Endothelial cell of umbilical vein (primary cell): ENCODE measurements around the gene MYOD1. TPM values are rescaled to one million over a fixed set of nuclear protein-coding genes. Genes with fewer than 3 reads are reported as not detected.

Experiments used
- BruUV-seq: library from RNA; stranded (reverse); fragments of 400-500 nt; replicated peaks from 2 replicates; lab custom pipeline; 2021; lab: Mats Ljungman, UMichigan
- CTCF ChIA-PET: fragments of 300-600, 350-600 bp; sonication (Branson Sonifier 250); formaldehyde crosslinking; loops from one replicate; lab custom pipeline; 2021; ENCODE audit warnings: antibody characterized with exemption, inconsistent platforms; lab: Charles Lee
- POLR2A ChIA-PET: fragments of 300-600, 350-600 bp; sonication (Branson Sonifier 250); formaldehyde crosslinking; loops from one replicate; lab custom pipeline; 2021; ENCODE audit warnings: antibody characterized with exemption, inconsistent platforms; lab: Charles Lee
- DNase-seq: peaks from one replicate; pipeline ENCODE4 v3.0.0-alpha.2; 2011; ENCODE audit warnings: low read depth, low spot score
- FAIRE-seq: peaks from 2 replicates; lab custom pipeline; 2011; peaks lifted over from hg19 to GRCh38; lab: Jason Lieb, UNC
- H2AFZ ChIP-seq: 2 replicates; pipeline ENCODE4 v1.6.0; 2012; ENCODE audit warnings: low read depth, low read length, control low read depth, inconsistent platforms
- H3K27ac ChIP-seq: 2 replicates; pipeline ENCODE4 v1.5.1; 2011; ENCODE audit warnings: low read depth, mild to moderate bottlenecking, control low read depth, low read length, moderate library complexity; ENCODE audit not compliant: insufficient read depth
- H3K27me3 ChIP-seq, 2 experiments: 2 replicates each; pipeline versions ENCODE4 v1.6.0 to v1.6.1; 2011; ENCODE audit warnings: low read length in 2 of 2, mixed read lengths in 1 of 2; ENCODE audit not compliant: control insufficient read depth in 2 of 2, insufficient read depth in 2 of 2
- H3K36me3 ChIP-seq, 2 experiments: 2 replicates in 1 of 2; 3 replicates in 1 of 2; pipeline ENCODE4 v1.5.1; 2011; ENCODE audit warnings: low read length in 2 of 2, mild to moderate bottlenecking in 1 of 2, moderate library complexity in 1 of 2; ENCODE audit not compliant: control insufficient read depth in 2 of 2, insufficient read depth in 2 of 2; ENCODE audit errors: extremely low read depth in 1 of 2
- H3K4me1 ChIP-seq: 3 replicates; pipeline ENCODE4 v1.5.1; 2011; ENCODE audit warnings: mild to moderate bottlenecking, low read length; ENCODE audit not compliant: control insufficient read depth, insufficient read depth; ENCODE audit errors: extremely low read depth
- H3K4me2 ChIP-seq: 2 replicates; pipeline ENCODE4 v1.6.1; 2011; ENCODE audit warnings: low read length, control low read depth, mixed read lengths; ENCODE audit not compliant: insufficient read depth
- H3K4me3 ChIP-seq, 3 experiments: fragments of 200-600 bp in 1 of 3; sonication (generic), shearing (Covaris generic) in 1 of 3; replicated peaks in 1 of 3; 2 replicates each; pipeline ENCODE4 v1.5.1; 2011 to 2016; ENCODE audit warnings: control low read depth in 3 of 3, low read length in 3 of 3, mild to moderate bottlenecking in 2 of 3, inconsistent platforms in 1 of 3, low read depth in 1 of 3, moderate library complexity in 1 of 3; ENCODE audit not compliant: insufficient read depth in 1 of 3
- H3K79me2 ChIP-seq: 2 replicates; pipeline ENCODE4 v1.6.0; 2012; ENCODE audit warnings: low read length, inconsistent platforms; ENCODE audit not compliant: control insufficient read depth, insufficient read depth
- H3K9ac ChIP-seq: replicated peaks from 2 replicates; pipeline ENCODE3; 2011; ENCODE audit warnings: low read length, control low read depth; ENCODE audit not compliant: insufficient read depth; ENCODE audit errors: extremely low read depth
- H3K9me1 ChIP-seq: replicated peaks from 3 replicates; pipeline ENCODE4 v1.6.0; 2011; ENCODE audit warnings: mild to moderate bottlenecking, low read length; ENCODE audit not compliant: control insufficient read depth, insufficient read depth; ENCODE audit errors: extremely low read depth
- H3K9me3 ChIP-seq: replicated peaks from 2 replicates; pipeline ENCODE4 v1.5.1; 2012; ENCODE audit warnings: low read length, inconsistent platforms; ENCODE audit not compliant: control insufficient read depth, insufficient read depth
- H4K20me1 ChIP-seq: replicated peaks from 2 replicates; pipeline ENCODE3; 2011; ENCODE audit warnings: mild to moderate bottlenecking, low read length; ENCODE audit not compliant: control insufficient read depth, insufficient read depth; ENCODE audit errors: extremely low read depth
- EZH2 ChIP-seq: IDR thresholded peaks from 2 replicates; pipeline ENCODE4 v1.6.1; 2012; ENCODE audit warnings: borderline replicate concordance, low read depth, mild to moderate bottlenecking, moderate library complexity, low read length, inconsistent platforms; ENCODE audit not compliant: severe bottlenecking
- FOS ChIP-seq: IDR thresholded peaks from 2 replicates; pipeline ENCODE4 v1.6.1; 2011; ENCODE audit warnings: mild to moderate bottlenecking, low read length, moderate library complexity, borderline replicate concordance; ENCODE audit not compliant: insufficient read depth
- GATA2 ChIP-seq: IDR thresholded peaks from 2 replicates; pipeline ENCODE4 v1.7.0; 2011; ENCODE audit warnings: low read depth, mild to moderate bottlenecking, moderate library complexity, mixed read lengths, low read length; ENCODE audit not compliant: insufficient read length, insufficient read depth
- JUN ChIP-seq: IDR thresholded peaks from 2 replicates; pipeline ENCODE4 v1.6.1; 2011; ENCODE audit warnings: borderline replicate concordance, low read depth; ENCODE audit not compliant: insufficient read length, insufficient read depth
- MYC ChIP-seq: IDR thresholded peaks from one replicate; pipeline ENCODE4 v1.6.1; 2011; ENCODE audit warnings: mild to moderate bottlenecking, low read depth, low read length
- POLR2A ChIP-seq: IDR thresholded peaks from 2 replicates; pipeline ENCODE4 v1.6.1; 2012; ENCODE audit warnings: low read depth, mild to moderate bottlenecking, control low read depth, low read length
- POLR2AphosphoS5 ChIP-seq: IDR thresholded peaks from 2 replicates; pipeline ENCODE4 v1.6.1; 2012; ENCODE audit warnings: low read depth, mild to moderate bottlenecking, control low read depth, low read length, moderate library complexity; ENCODE audit not compliant: insufficient read depth
- dilution Hi-C: fragments of 300-500 bp; cut with MboI; formaldehyde crosslinking; loops from one replicate; pipeline ENCODE4 v1.15.0; 2019; ENCODE audit warnings: low sequenced_read_pairs; ENCODE audit not compliant: extremely low pct_ligation_motif_present
- intact Hi-C: fragments of 100-400 bp; cut with micrococcal nuclease; formaldehyde crosslinking; loops from one replicate; pipeline ENCODE4 v1.10.0; 2022
- polyA plus RNA-seq, 4 experiments: library from polyadenylated mRNA; depleted of rRNA in 3 of 4; stranded (reverse) in 3 of 4; unstranded in 1 of 4; fragments of >200 nt; gene quantifications; 2 replicates each; pipeline versions ENCODE4 v1.2.1 to v1.2.3, GENCODE V29; 2011 to 2012; ENCODE audit warnings: missing spikeins in 1 of 4
- total RNA-seq: library from RNA; stranded (reverse); gene quantifications from 2 replicates; pipeline ENCODE4 v1.2.3, GENCODE V29; 2021
- TF ChIP-seq, protein P1 (sequence below), 2 donors: IDR thresholded peaks; 1 replicate in 1 of 2; 2 replicates in 1 of 2; pipeline ENCODE4 v1.5.1; 2011; ENCODE audit warnings: low read length in 2 of 2, mild to moderate bottlenecking in 2 of 2, moderate library complexity in 2 of 2, control low read depth in 1 of 2, inconsistent platforms in 1 of 2, low read depth in 1 of 2; ENCODE audit not compliant: insufficient read depth in 1 of 2; ENCODE audit errors: extremely low read depth in 1 of 2
- TF ChIP-seq, protein P2 (sequence below): IDR thresholded peaks from 2 replicates; pipeline ENCODE4 v1.6.1; 2011; ENCODE audit not compliant: insufficient read depth, insufficient read length

The MYOD1 gene
- total and polyA plus RNA-seq, 2 donors (not counting 3 experiments of a cell fraction or from before 2014, with no cell fraction given) = not detected

DNA sequence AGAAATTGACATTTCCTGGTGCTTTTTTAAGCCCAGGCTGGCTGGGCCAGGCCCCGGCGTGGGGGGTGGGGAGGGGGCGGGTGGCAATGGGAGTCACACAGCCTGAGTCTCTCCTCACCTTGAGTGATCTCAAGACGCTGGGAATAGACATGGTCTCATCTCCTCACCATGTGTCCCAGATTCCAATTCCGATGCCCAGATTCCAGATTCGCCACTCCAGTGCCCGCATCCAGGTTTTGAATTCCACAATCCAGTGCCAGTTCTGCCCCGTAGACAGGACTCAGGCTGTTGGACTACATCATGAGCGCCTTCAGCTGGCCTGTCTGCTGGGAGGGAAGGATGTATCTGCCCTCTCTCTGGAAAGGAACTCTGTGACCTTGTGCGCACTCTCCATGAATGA is 34.3 kb downstream of the MYOD1 start:
- H4K20me1 ChIP-seq = no peaks in the 10 kb centered on the region
- TF ChIP-seq, protein P1, sequence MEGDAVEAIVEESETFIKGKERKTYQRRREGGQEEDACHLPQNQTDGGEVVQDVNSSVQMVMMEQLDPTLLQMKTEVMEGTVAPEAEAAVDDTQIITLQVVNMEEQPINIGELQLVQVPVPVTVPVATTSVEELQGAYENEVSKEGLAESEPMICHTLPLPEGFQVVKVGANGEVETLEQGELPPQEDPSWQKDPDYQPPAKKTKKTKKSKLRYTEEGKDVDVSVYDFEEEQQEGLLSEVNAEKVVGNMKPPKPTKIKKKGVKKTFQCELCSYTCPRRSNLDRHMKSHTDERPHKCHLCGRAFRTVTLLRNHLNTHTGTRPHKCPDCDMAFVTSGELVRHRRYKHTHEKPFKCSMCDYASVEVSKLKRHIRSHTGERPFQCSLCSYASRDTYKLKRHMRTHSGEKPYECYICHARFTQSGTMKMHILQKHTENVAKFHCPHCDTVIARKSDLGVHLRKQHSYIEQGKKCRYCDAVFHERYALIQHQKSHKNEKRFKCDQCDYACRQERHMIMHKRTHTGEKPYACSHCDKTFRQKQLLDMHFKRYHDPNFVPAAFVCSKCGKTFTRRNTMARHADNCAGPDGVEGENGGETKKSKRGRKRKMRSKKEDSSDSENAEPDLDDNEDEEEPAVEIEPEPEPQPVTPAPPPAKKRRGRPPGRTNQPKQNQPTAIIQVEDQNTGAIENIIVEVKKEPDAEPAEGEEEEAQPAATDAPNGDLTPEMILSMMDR (IDR thresholded peaks at IDR 0.05; ENCODE audit: extremely low read depth in 1 of 2, insufficient read depth in 1 of 2, low read depth in 1 of 2, low read length in 2 of 2) = no peak
- TF ChIP-seq POLR2AphosphoS5 (no peak), GATA2 (no peak), MYC (no peak), JUN (no peak), EZH2 (no peak), FOS (no peak), POLR2A (no peak)
- TF ChIP-seq, protein P2, sequence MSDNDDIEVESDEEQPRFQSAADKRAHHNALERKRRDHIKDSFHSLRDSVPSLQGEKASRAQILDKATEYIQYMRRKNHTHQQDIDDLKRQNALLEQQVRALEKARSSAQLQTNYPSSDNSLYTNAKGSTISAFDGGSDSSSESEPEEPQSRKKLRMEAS = no peak
- no peak overlapping the region for H3K4me2 ChIP-seq
- POLR2A ChIA-PET = no interaction called here
- FAIRE-seq = no peak
- H3K79me2 ChIP-seq = no peaks in the 10 kb centered on the region
- no peak overlapping the region for H2AFZ ChIP-seq
- H3K9ac ChIP-seq = no peak overlapping the region
- intact Hi-C loops (no loop called here), dilution Hi-C loops (no loop called here)
- no TSS peak for BruUV-seq
- H3K4me1 ChIP-seq = no peaks in the 10 kb centered on the region
- H3K9me3 ChIP-seq = no peaks in the 10 kb centered on the region
- CTCF ChIA-PET = no interaction called here
- H3K27ac ChIP-seq = no peak overlapping the region
- no peaks in the 10 kb centered on the region for H3K9me1 ChIP-seq
- H3K36me3 ChIP-seq = no peaks in the 10 kb centered on the region
- H3K27me3 ChIP-seq = no peaks in the 10 kb centered on the region
- H3K4me3 ChIP-seq = no peak overlapping the region
- DNase-seq = no peak
